Activated CD8-positive, alpha-beta memory T cell treated with anti-CD3 and anti-CD28 coated beads for 24 hours (primary cell): ENCODE data around the gene CXCL17.

Experiments used
- DNase-seq: peaks from one replicate; pipeline ENCODE4 v3.0.0-alpha.2; 2020

CXCL17 gene

GRCh38 chr19:42423462-42424344 is 19.0 kb downstream of the CXCL17 start:
- DNase-seq, result peak; percentile 99

- DNase-seq, result no peak
Observed at GRCh38 chr19:42422901-42423461, 19.8 kb downstream of the CXCL17 start.

GRCh38 chr19:42422092-42422900 is 20.4 kb downstream of the CXCL17 start:
- DNase-seq, result no peak

- DNase-seq, result no peak
Observed at GRCh38 chr19:42421591-42422031, 21.1 kb downstream of the CXCL17 start.

GRCh38 chr19:42421101-42421500 is 21.6 kb downstream of the CXCL17 start:
- DNase-seq, result no peak

- peak; percentile 84 for DNase-seq
Observed at GRCh38 chr19:42420055-42420544, 22.6 kb downstream of the CXCL17 start.

- DNase-seq, result no peak
Observed at GRCh38 chr19:42419309-42419708, 23.4 kb downstream of the CXCL17 start.

DNA sequence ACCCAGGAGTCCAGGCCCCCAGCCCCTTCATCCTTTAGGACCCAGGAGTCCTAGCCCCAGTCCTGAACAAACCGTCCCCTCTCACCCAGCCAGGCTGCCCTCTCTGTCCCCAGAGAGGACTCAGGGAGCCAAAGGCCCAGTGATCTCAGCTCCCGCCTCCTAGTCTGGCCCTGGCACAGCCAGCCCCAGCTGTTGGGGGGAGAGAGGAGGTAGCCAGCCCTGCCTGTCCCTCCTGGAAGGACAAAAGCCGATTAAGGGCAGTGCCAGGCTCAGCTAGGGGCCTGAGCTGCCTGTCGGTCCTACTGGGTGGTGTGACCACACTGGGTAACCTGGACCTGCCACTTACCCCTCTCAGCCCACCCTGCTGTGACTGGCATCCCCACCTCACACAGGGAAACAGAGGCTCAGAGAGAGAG is 30.1 kb downstream of the CXCL17 start:
- DNase-seq, result no peak

DNA sequence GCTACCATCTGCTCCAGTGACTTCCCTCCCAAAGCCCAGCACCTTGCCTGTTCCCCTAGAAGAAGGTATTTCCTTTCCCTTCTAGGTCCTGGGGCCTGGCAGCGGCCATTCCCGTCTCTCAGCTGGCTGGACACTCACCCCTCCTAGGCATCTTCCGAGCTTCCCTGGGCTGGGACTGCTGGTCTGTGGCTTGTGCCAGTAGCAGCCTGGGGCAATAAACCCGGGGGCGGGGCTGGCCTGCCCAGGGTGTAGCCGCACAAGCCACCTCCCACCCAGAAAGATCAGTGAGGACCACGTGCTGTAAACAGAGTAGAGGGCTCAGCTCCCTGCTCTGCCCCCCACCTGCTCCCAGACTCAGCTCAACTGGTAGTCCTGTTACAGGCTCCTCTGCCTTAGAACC is 30.5 kb downstream of the CXCL17 start:
- DNase-seq, result no peak

GRCh38 chr19:42411581-42412178 is 31.1 kb downstream of the CXCL17 start:
- no peak for DNase-seq

DNA sequence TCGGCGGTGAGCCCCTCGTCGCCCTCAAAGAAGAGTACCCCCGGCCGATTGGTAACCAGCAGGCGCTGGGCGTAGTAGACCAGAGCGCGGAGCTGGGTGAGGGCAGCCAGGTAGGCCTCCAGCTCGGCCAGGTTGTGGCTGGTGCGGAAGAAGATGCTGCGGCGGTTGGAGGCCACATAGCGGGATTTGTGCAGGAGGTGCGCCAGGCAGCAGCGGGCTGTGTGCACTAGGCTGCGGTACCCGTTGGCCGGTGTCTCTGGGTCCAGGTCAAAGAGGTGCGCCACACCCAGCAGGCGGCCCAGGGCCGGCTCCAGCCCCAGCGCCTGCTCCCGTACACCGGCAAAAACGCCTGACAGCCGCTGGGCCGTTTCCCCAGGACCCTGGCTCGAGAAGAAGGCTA is 32.4 kb downstream of the CXCL17 start:
- DNase-seq, result no peak

DNA sequence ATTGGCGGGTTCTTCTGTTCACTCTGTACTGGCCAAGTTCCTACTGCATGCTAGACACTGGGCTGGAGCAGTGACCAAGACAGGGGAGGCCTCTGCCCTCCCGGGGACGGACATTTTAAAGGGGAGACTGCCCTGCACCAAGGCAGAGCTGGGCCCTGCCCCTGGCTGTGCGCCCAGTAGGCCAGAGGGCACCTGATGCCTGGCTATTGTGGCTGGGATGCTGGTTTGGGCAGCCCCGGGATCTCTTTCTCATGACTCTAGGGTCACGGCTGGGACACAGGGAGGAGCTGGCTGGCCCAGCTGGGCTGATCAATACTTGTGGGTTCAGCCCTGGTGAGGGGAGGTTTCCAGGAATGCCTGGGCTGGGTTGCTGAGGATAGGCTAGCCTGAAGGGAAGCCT is 33.3 kb downstream of the CXCL17 start:
- DNase-seq, result no peak

- DNase-seq, result no peak
Observed at GRCh38 chr19:42407816-42408175, 35.0 kb downstream of the CXCL17 start.

DNA sequence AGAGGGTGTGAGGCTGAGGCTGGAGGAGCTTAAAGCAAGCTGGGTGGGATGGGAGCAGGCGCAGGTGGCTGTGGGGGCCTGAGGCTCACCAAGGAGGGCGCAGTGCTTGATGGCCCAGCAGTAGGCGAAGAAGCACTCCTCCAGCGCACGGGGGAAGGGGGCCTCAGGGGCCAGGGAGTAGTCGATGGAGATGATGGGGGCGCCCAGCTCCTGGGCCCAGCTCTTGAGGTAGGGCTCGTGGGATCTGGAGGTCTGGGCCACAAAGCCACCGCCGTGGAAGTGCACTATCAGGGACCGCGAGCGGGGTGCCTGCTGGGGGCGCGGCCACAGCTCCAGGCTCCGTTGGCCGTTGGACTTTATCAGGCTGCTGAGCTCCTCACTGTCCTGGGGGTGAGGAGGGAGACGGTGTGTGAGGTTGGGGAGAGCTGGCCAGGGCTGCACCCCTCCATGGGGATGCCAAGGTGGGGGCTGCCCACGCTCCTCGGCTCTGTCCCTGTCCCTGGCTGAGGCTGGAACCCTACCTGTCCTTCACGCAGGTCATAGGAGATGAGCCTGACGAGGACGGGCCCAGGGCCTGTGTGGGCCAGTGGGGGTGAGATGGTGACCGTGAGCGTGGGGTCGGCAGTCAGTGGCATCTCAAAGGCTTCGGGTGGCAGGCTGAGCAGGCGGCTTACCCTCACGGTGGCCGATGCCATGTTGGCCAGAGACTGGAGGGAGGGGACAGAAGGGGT is 35.5 kb downstream of the CXCL17 start:
- no peak for DNase-seq

DNA sequence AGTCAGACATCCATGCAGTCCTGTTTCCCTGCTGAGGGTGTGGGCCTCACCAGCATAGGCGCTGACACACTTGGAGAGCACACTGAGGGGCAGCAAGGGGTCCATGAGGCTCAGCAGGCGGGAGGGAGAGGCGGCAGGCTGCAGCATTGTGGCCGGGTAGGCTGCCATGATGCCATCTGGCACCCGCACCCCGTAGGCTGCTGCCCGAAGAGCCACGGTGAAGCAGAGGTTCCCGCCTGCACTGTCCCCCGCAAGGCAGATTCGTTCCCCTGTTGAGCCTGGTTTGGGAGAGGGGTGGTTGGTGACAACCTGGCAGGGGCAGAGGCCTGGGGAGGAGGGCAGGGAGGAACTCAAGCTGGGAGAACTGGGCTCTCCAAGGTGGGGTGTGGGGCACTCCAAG is 36.6 kb downstream of the CXCL17 start:
- DNase-seq, result no peak

- DNase-seq, result no peak
Observed at GRCh38 chr19:42403586-42403985, 39.2 kb downstream of the CXCL17 start.

DNA sequence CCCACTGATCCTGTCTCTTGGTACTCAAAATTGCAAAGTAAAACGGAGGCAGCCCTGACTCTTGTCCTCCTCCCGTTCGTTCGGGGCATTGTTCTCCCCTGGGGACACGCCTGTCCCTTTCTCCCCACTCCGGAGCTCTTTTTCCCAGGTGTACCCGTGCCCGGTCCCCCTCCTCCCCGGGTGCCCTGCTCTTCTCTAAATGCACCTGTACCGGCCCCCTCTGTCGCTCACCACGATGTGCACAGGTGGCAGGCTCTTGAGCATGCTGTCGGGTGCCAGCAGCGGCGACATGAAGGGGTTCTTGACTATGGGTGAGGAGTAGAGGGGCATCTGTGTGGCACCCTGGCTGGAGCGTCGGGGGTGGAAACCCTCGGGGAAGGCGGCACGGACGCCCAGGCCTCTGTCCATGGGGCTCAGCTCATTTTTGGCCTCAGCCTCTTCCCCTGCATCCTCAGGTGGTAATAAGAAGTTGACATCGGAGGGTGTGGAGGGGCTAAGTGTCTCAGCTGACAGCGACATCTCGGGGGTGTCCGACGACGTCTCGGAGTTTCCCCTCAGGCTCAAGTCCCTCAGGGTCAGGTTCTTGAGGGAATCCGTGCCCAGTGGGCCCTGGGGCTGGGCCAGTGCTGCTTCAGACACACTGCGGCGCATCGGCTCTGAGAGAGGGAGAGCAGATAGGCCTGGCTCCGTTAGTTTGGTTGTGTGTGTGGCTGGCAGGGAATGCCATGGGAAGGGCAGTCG is 40.2 kb downstream of the CXCL17 start:
- no peak for DNase-seq

GRCh38 chr19:42401365-42402303 is 41.1 kb downstream of the CXCL17 start:
- peak; percentile 92 for DNase-seq

DNA sequence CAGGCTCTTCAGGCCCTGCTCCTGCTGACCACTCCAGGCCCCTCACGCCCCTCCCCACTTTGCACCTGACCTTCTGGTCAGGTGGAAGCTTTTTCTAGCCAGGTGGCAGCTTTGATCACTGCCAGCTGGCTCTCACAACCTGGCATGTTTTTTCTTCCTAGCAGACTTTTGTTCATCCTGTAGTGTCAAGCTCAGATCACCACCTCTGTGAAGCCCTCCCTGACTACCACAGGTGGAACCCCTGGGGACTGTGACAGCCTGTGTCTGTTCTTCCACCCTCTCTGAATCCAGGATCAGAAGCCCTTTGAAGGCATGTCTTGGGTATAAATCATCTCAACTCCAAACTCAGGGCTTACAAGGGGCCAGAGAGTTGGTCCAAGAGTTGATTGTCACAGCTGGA is 42.3 kb downstream of the CXCL17 start:
- no peak for DNase-seq
